ENCODE data around the gene EDN3.

DNA sequence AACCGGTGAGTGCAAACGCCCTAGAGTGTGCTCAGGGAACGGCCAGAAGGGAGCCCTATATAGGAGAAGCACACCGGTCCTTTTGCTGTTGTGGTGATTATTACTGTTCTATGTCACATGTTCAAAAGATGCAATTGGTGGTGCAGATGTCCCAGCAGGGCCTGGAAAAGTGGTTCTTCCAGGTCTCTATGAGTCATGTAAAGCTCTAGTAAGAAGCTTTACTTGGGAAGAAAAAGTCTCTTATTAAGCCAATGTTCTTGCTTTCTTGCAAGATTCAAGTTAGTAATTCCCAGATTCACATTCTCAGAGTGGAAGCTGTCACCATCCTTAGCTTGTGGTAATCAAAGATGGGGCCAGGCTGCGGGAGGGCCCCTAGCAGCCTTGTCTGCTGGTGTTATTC lies 23.3 kb downstream of the EDN3 start:
- no peak for TF ChIP-seq POLR2A (IDR thresholded peaks at IDR 0.05; ENCODE audit: low read depth, low read length)
- no peak for TF ChIP-seq POLR2AphosphoS5 (IDR thresholded peaks at IDR 0.05; ENCODE audit: low read depth, low read length)
- TF ChIP-seq SPI1 (IDR thresholded peaks at IDR 0.05; ENCODE audit: low read depth, low read length): no peak
- no peak for TF ChIP-seq TAF1 (IDR thresholded peaks at IDR 0.05; ENCODE audit: low read depth, low read length)

Data from GM12891 (cell line).